NCI-H774 (cell line): ENCODE results near the gene NLGN4Y.

Source experiments
- DNase-seq: peaks from one replicate; lab custom pipeline; 2025; lab: John Stamatoyannopoulos, UW

Gene NLGN4Y

GRCh38 chrY:14644157-14644952 is 120.0 kb downstream of the NLGN4Y start:
- no peak for DNase-seq

- DNase-seq = no peak
Measured at GRCh38 chrY:14679181-14679580, 154.9 kb downstream of the NLGN4Y start.

- DNase-seq = no peak
Measured at GRCh38 chrY:14694543-14694942, 170.2 kb downstream of the NLGN4Y start.

- DNase-seq = no peak
Measured at GRCh38 chrY:14708158-14708557, 183.8 kb downstream of the NLGN4Y start.

- DNase-seq = no peak
Measured at GRCh38 chrY:14741596-14741995, 217.3 kb downstream of the NLGN4Y start.

- no peak for DNase-seq
Measured at GRCh38 chrY:14748329-14748728, 224.0 kb downstream of the NLGN4Y start.

GRCh38 chrY:14755571-14755970 is 231.2 kb downstream of the NLGN4Y start:
- no peak for DNase-seq

GRCh38 chrY:14762903-14763302 is 238.6 kb downstream of the NLGN4Y start:
- DNase-seq = no peak

- DNase-seq = no peak
Measured at GRCh38 chrY:14763600-14763999, 239.3 kb downstream of the NLGN4Y start.

GRCh38 chrY:14778208-14778607 is 253.9 kb downstream of the NLGN4Y start:
- no peak for DNase-seq

GRCh38 chrY:14793104-14793503 is 268.8 kb downstream of the NLGN4Y start:
- no peak for DNase-seq

GRCh38 chrY:14793674-14794073 is 269.3 kb downstream of the NLGN4Y start:
- no peak for DNase-seq

GRCh38 chrY:14798010-14798409 is 273.7 kb downstream of the NLGN4Y start:
- DNase-seq = no peak

GRCh38 chrY:14801096-14801495 is 276.8 kb downstream of the NLGN4Y start:
- DNase-seq = no peak

GRCh38 chrY:14802125-14802524 is 277.8 kb downstream of the NLGN4Y start:
- no peak for DNase-seq

GRCh38 chrY:14804041-14804440 is 279.7 kb downstream of the NLGN4Y start:
- DNase-seq = no peak

- DNase-seq = no peak
Measured at GRCh38 chrY:14818452-14818851, 294.1 kb downstream of the NLGN4Y start.

- DNase-seq = no peak
Measured at GRCh38 chrY:14822201-14822600, 297.9 kb downstream of the NLGN4Y start.

GRCh38 chrY:14822906-14823305 is 298.6 kb downstream of the NLGN4Y start:
- no peak for DNase-seq

- DNase-seq = no peak
Measured at GRCh38 chrY:14824583-14824982, 300.3 kb downstream of the NLGN4Y start.

GRCh38 chrY:14825728-14826127 is 301.4 kb downstream of the NLGN4Y start:
- DNase-seq = no peak

- no peak for DNase-seq
Measured at GRCh38 chrY:14828531-14828930, 304.2 kb downstream of the NLGN4Y start.

GRCh38 chrY:14829366-14829885 is 305.1 kb downstream of the NLGN4Y start:
- no peak for DNase-seq
